Esophagus muscularis mucosa (tissue), 4 donors: Measurements from ENCODE around the gene CPEB3. TPM values are rescaled to one million over a fixed set of nuclear protein-coding genes. Genes with fewer than 3 reads are reported as not detected.

Experiments
- DNase-seq: peaks from one replicate; pipeline ENCODE4 v3.0.0-alpha.2; 2017; ENCODE audit errors: extremely low spot score
- H3K27ac ChIP-seq, 4 donors: fragments of 200-600 bp; sonication (generic); replicated peaks in 1 of 4; 1 replicate in 3 of 4; 2 replicates in 1 of 4; pipeline ENCODE4 v1.5.1; 2016 to 2019; ENCODE audit warnings: mild to moderate bottlenecking in 1 of 4
- H3K27me3 ChIP-seq, 4 donors: fragments of 200-600 bp; sonication (generic); one replicate each; pipeline versions ENCODE4 v1.5.1 to v1.6.0; 2016 to 2019
- H3K36me3 ChIP-seq, 4 donors: fragments of 200-600 bp; sonication (generic); one replicate each; pipeline ENCODE4 v1.5.1; 2016 to 2019
- H3K4me1 ChIP-seq, 4 donors: fragments of 200-600 bp; sonication (generic); one replicate each; pipeline ENCODE4 v1.5.1; 2016 to 2019
- H3K4me3 ChIP-seq, 4 donors: fragments of 200-600 bp; sonication (generic); 1 replicate in 2 of 4; 2 replicates in 2 of 4; pipeline ENCODE4 v1.5.1; 2016 to 2019; ENCODE audit warnings: mild to moderate bottlenecking in 4 of 4, moderate library complexity in 1 of 4
- H3K9me3 ChIP-seq, 4 donors: fragments of 200-600 bp; sonication (generic); 1 replicate in 3 of 4; 2 replicates in 1 of 4; pipeline ENCODE4 v1.5.1; 2016 to 2019
- CTCF ChIP-seq, 3 experiments: fragments of 200-600 bp in 2 of 3; fragments of 450-650 bp in 1 of 3; sonication (generic) in 2 of 3; IDR thresholded peaks; one replicate each; pipeline ENCODE4 v1.5.1; 2017 to 2019; ENCODE audit warnings: antibody characterized with exemption in 3 of 3, mild to moderate bottlenecking in 2 of 3, moderate library complexity in 1 of 3
- EP300 ChIP-seq: sonication (generic); formaldehyde crosslinking; IDR thresholded peaks from one replicate; pipeline ENCODE4 v1.6.1; 2017; ENCODE audit warnings: antibody characterized with exemption
- POLR2A ChIP-seq: fragments of 450-650 bp; IDR thresholded peaks from one replicate; pipeline ENCODE4 v1.6.1; 2017; ENCODE audit warnings: antibody characterized with exemption, moderate library complexity, mild to moderate bottlenecking, low read depth
- POLR2AphosphoS5 ChIP-seq, 2 donors: sonication (generic); formaldehyde crosslinking; IDR thresholded peaks; one replicate each; pipeline ENCODE4 v1.6.1; 2017; ENCODE audit warnings: antibody characterized with exemption in 2 of 2
- WGBS: methylation state at CpG from one replicate; pipeline ENCODE4 v1.1.5; 2018; 5-methylcytosine and 5-hydroxymethylcytosine counted together
- intact Hi-C: fragments of 100-400 bp; cut with DNase I; formaldehyde crosslinking; loops from one replicate; pipeline ENCODE4 v1.15.1; 2023
- total RNA-seq, 4 donors: library from RNA; depleted of rRNA; stranded (reverse); fragments of >200 nt; gene quantifications; one replicate each; pipeline versions ENCODE4 v1.1.0 to v1.2.1, GENCODE V29; 2016

CPEB3 gene
- total RNA-seq, 4 donors from 2014 or later, result 6.8 to 11.0 (median 10.4) TPM

GRCh38 chr10:92265687-92266258, 25.1 kb downstream of the CPEB3 start:
- Histone ChIP-seq H3K4me1 (peaks cover 6 to 24% (median 21%) of the 10 kb centered on the region in 4 donors), H3K27ac (peak overlapping the region in 1 of 4 donors; percentile 66), H3K9me3 (no peaks in the 10 kb centered on the region), H3K27me3 (no peaks in the 10 kb centered on the region), H3K36me3 (peaks cover 0 to 4% (median 0%) of the 10 kb centered on the region in 4 donors), H3K4me3 (no peak overlapping the region)
- TF ChIP-seq POLR2AphosphoS5 (IDR thresholded peaks at IDR 0.05), result no peak
- no peak for TF ChIP-seq EP300
- TF ChIP-seq CTCF (IDR thresholded peaks at IDR 0.05), result no peak
- no peak for TF ChIP-seq POLR2A
- DNase-seq, result no peak
- 65% methylated on average over 2 of the region's 2 CpGs for WGBS
- intact Hi-C loops, result no loop called here

- intact Hi-C loops, result no loop called here
- H3K36me3 ChIP-seq, result peaks cover 0 to 4% (median 0%) of the 10 kb centered on the region in 4 donors
- H3K9me3 ChIP-seq, result no peaks in the 10 kb centered on the region
- 94% methylated on average over 2 of the region's 2 CpGs for WGBS
- H3K4me3 ChIP-seq, result no peak overlapping the region
- H3K4me1 ChIP-seq, result peaks cover 6 to 24% (median 21%) of the 10 kb centered on the region in 4 donors
- no peak for DNase-seq
- TF ChIP-seq CTCF (IDR thresholded peaks at IDR 0.05), result no peak
- no peak for TF ChIP-seq POLR2A
- no peak for TF ChIP-seq EP300
- no peak for TF ChIP-seq POLR2AphosphoS5 (IDR thresholded peaks at IDR 0.05)
- H3K27ac ChIP-seq, result no peak overlapping the region
- no peaks in the 10 kb centered on the region for H3K27me3 ChIP-seq
Measured at GRCh38 chr10:92264249-92264648, 26.6 kb downstream of the CPEB3 start.

DNA sequence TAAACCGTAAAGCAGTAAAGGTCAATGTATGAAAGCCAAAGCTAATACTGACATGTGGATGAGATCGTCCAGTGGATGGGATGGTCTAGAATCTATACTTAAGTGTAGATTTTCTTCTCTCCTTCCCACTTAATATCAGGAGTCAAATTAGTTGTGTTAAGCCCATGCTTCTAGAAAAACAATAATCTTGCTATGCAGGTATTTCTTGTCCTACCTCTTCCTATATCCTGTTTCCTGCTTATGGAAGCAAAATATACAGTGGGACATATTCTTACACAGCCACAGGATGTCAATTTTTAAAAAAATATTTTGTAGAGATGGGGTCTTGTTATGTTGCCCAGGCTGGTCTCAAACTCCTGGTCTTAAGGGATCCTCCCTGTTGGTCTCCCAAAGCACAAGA, 27.5 kb downstream of the CPEB3 start:
- intact Hi-C loops, result no loop called here
- no peak for TF ChIP-seq POLR2AphosphoS5 (IDR thresholded peaks at IDR 0.05)
- no peak for TF ChIP-seq CTCF (IDR thresholded peaks at IDR 0.05)
- no peak for TF ChIP-seq EP300
- TF ChIP-seq POLR2A, result no peak
- DNase-seq, result no peak
- 97% methylated on average over 2 of the region's 2 CpGs for WGBS
- H3K27ac ChIP-seq, result no peak overlapping the region
- H3K27me3 ChIP-seq, result no peaks in the 10 kb centered on the region
- H3K9me3 ChIP-seq, result no peaks in the 10 kb centered on the region
- H3K36me3 ChIP-seq, result peaks cover 0 to 4% (median 0%) of the 10 kb centered on the region in 4 donors
- H3K4me3 ChIP-seq, result no peak overlapping the region
- H3K4me1 ChIP-seq, result peaks cover 6 to 24% (median 21%) of the 10 kb centered on the region in 4 donors

DNA sequence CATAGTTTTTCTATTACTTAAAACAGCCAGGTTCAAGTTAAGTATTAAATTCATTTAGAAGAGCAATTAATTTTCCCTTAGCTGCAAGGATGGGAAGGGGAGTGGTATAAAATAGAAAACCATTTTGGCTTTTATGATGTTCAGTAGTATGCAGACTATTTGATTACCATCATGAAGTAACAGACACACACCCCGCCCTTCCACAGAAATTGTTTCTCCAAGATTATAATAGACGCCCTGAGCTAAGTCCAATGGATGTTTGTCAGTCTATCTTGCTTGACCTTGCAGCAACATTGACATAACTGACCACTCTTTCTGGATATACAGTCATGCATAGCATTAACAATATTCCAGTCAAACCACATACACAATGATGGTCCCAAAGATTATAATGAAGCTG, 42.3 kb downstream of the CPEB3 start:
- 83% methylated on average over 2 of the region's 2 CpGs for WGBS
- H3K27me3 ChIP-seq, result no peaks in the 10 kb centered on the region
- H3K27ac ChIP-seq, result no peak overlapping the region
- TF ChIP-seq CTCF (IDR thresholded peaks at IDR 0.05) (no peak), EP300 (no peak), POLR2A (no peak), POLR2AphosphoS5 (IDR thresholded peaks at IDR 0.05) (no peak)
- DNase-seq, result no peak
- peaks cover under 1 to 5% (median 4%) of the 10 kb centered on the region in 4 donors for H3K4me1 ChIP-seq
- intact Hi-C loops, result no loop called here
- H3K9me3 ChIP-seq, result no peaks in the 10 kb centered on the region
- H3K36me3 ChIP-seq, result no peaks in the 10 kb centered on the region
- no peak overlapping the region for H3K4me3 ChIP-seq

- 95% methylated on average over 3 of the region's 3 CpGs for WGBS
- H3K4me1 ChIP-seq, result peaks cover 12 to 34% (median 29%) of the 10 kb centered on the region in 4 donors
- TF ChIP-seq POLR2A, result no peak
- no peak for TF ChIP-seq EP300
- no peak for TF ChIP-seq CTCF (IDR thresholded peaks at IDR 0.05)
- no peak for TF ChIP-seq POLR2AphosphoS5 (IDR thresholded peaks at IDR 0.05)
Measured at GRCh38 chr10:92244796-92245195, 46.1 kb downstream of the CPEB3 start.

More at GRCh38 chr10:92244796-92245195, 46.1 kb downstream of the CPEB3 start:
- Histone ChIP-seq H3K9me3 (no peaks in the 10 kb centered on the region), H3K4me3 (no peak overlapping the region), H3K27ac (no peak overlapping the region), H3K27me3 (no peaks in the 10 kb centered on the region), H3K36me3 (no peaks in the 10 kb centered on the region)
- intact Hi-C loops, result no loop called here
- no peak for DNase-seq
